Putamen (tissue), 1 donor: ENCODE measurements around the gene CLEC10A.
"Not testable (repeated sequence)": the region's sequence is repeated elsewhere in the genome, so short reads cannot be mapped to it uniquely, and the experiment has no call there.

Experiments used
- DNase-seq: peaks from one replicate; pipeline ENCODE4 v3.0.0-alpha.2; 2016; ENCODE audit warnings: low spot score

CLEC10A gene

GRCh38 chr17:7079581-7080455 is at the start of gene CLEC10A:
CLEC10A (minus strand) TSS chr17:7080251; CDS start chr17:7078812, 1,439 bp downstream.
- DNase-seq = no peak

GRCh38 chr17:7129311-7129710 is 49.3 kb upstream of the CLEC10A start:
- DNase-seq = no peak

GRCh38 chr17:7128160-7128559 is 48.1 kb upstream of the CLEC10A start:
- DNase-seq = no peak

GRCh38 chr17:7127501-7127900 is 47.5 kb upstream of the CLEC10A start:
- not testable (repeated sequence) for DNase-seq

- not testable (repeated sequence) for DNase-seq
Observed at GRCh38 chr17:7126386-7126785, 46.3 kb upstream of the CLEC10A start.

- no peak for DNase-seq
Observed at GRCh38 chr17:7124923-7125322, 44.9 kb upstream of the CLEC10A start.

GRCh38 chr17:7123844-7124243 is 43.8 kb upstream of the CLEC10A start:
- no peak for DNase-seq

GRCh38 chr17:7122381-7122780 is 42.3 kb upstream of the CLEC10A start:
- no peak for DNase-seq

GRCh38 chr17:7120635-7121034 is 40.6 kb upstream of the CLEC10A start:
- DNase-seq = not testable (repeated sequence)

GRCh38 chr17:7120123-7120522 is 40.1 kb upstream of the CLEC10A start:
- no peak for DNase-seq

GRCh38 chr17:7119314-7119713 is 39.3 kb upstream of the CLEC10A start:
- no peak for DNase-seq

GRCh38 chr17:7114875-7115614 is 35.0 kb upstream of the CLEC10A start:
- no peak for DNase-seq

GRCh38 chr17:7114241-7114874 is 34.3 kb upstream of the CLEC10A start, which contains the start of gene ASGR2:
ASGR2 (minus strand) TSS chr17:7114822; CDS start chr17:7114240, 582 bp downstream.
- DNase-seq = no peak

GRCh38 chr17:7113273-7114071 is 33.4 kb upstream of the CLEC10A start:
- no peak for DNase-seq

- DNase-seq = no peak
Observed at GRCh38 chr17:7112510-7113108, 32.6 kb upstream of the CLEC10A start.

- no peak for DNase-seq
Observed at GRCh38 chr17:7111784-7112509, 31.9 kb upstream of the CLEC10A start.

GRCh38 chr17:7110617-7111306 is 30.7 kb upstream of the CLEC10A start:
- DNase-seq = no peak

GRCh38 chr17:7109461-7110322 is 29.6 kb upstream of the CLEC10A start:
- no peak for DNase-seq

GRCh38 chr17:7108981-7109380 is 28.9 kb upstream of the CLEC10A start:
- DNase-seq = no peak
